HG02840 (cell line): ENCODE measurements around the gene SOX5.

Experiments
- ATAC-seq: cut with Tn5 transposase; IDR thresholded peaks from one replicate; pipeline ENCODE4 v1.9.1; 2021; ENCODE audit warnings: mild to moderate bottlenecking, moderate library complexity, moderate number of reproducible peaks; ENCODE audit not compliant: unreplicated experiment, low FRiP score

The SOX5 gene

GRCh38 chr12:23561364-23562345 lies 387.8 kb downstream of the SOX5 start:
- ATAC-seq: no peak

- peak; percentile 89 for ATAC-seq
Measured at GRCh38 chr12:23560611-23561010, 388.9 kb downstream of the SOX5 start.

- ATAC-seq: no peak
Measured at GRCh38 chr12:23559268-23559753, 390.2 kb downstream of the SOX5 start.

GRCh38 chr12:23556661-23557060 lies 392.8 kb downstream of the SOX5 start:
- no peak for ATAC-seq

- ATAC-seq: no peak
Measured at GRCh38 chr12:23555825-23556207, 393.7 kb downstream of the SOX5 start.

GRCh38 chr12:23555180-23555824 lies 394.2 kb downstream of the SOX5 start:
- no peak for ATAC-seq

GRCh38 chr12:23552417-23552816 lies 397.1 kb downstream of the SOX5 start:
- no peak for ATAC-seq

GRCh38 chr12:23550753-23551152 lies 398.7 kb downstream of the SOX5 start:
- no peak for ATAC-seq

- ATAC-seq: no peak
Measured at GRCh38 chr12:23548742-23549141, 400.7 kb downstream of the SOX5 start.

GRCh38 chr12:23546756-23547155 lies 402.7 kb downstream of the SOX5 start:
- ATAC-seq: no peak

- no peak for ATAC-seq
Measured at GRCh38 chr12:23543767-23544166, 405.7 kb downstream of the SOX5 start.

GRCh38 chr12:23542187-23542586 lies 407.3 kb downstream of the SOX5 start:
- no peak for ATAC-seq

- ATAC-seq: no peak
Measured at GRCh38 chr12:23540572-23540971, 408.9 kb downstream of the SOX5 start.

GRCh38 chr12:23536293-23536692 lies 413.2 kb downstream of the SOX5 start:
- ATAC-seq: peak; percentile 84

- ATAC-seq: no peak
Measured at GRCh38 chr12:23535441-23535840, 414.0 kb downstream of the SOX5 start.

GRCh38 chr12:23534196-23534595 lies 415.3 kb downstream of the SOX5 start:
- ATAC-seq: no peak

- no peak for ATAC-seq
Measured at GRCh38 chr12:23533699-23534098, 415.8 kb downstream of the SOX5 start.

GRCh38 chr12:23533265-23533664 lies 416.2 kb downstream of the SOX5 start:
- ATAC-seq: no peak

GRCh38 chr12:23528316-23528715 lies 421.2 kb downstream of the SOX5 start:
- ATAC-seq: no peak

GRCh38 chr12:23525450-23526072 lies 423.9 kb downstream of the SOX5 start:
- no peak for ATAC-seq

- no peak for ATAC-seq
Measured at GRCh38 chr12:23523339-23523738, 426.1 kb downstream of the SOX5 start.
